Kidney (tissue), 14 donors: ENCODE measurements around the gene GNL1. TPM values are rescaled to one million over a fixed set of nuclear protein-coding genes. Genes with fewer than 3 reads are reported as not detected.

Source experiments
- DNase-seq, 5 donors: peaks; one replicate each; pipeline ENCODE4 v3.0.0-alpha.2; 2013 to 2020
- FAIRE-seq: peaks from 2 replicates; lab custom pipeline; 2012; peaks lifted over from hg19 to GRCh38; lab: Jason Lieb, UNC
- H3K27ac ChIP-seq, 2 donors: one replicate each; pipeline ENCODE4 v1.7.0; 2013; ENCODE audit warnings: low read depth in 2 of 2, low read length in 2 of 2, inconsistent platforms in 1 of 2
- H3K27me3 ChIP-seq: one replicate; pipeline ENCODE4 v1.7.1; 2013; ENCODE audit warnings: low read length, inconsistent platforms; ENCODE audit not compliant: control insufficient read depth, insufficient read depth
- H3K36me3 ChIP-seq, 3 donors: one replicate each; pipeline versions ENCODE4 v1.7.0 to v1.7.1; 2013; ENCODE audit warnings: low read length in 3 of 3, control low read depth in 1 of 3, inconsistent platforms in 1 of 3; ENCODE audit not compliant: insufficient read depth in 3 of 3, control insufficient read depth in 2 of 3
- H3K4me1 ChIP-seq, 3 donors: one replicate each; pipeline versions ENCODE4 v1.7.0 to v1.7.1; 2013; ENCODE audit warnings: low read length in 3 of 3, inconsistent platforms in 1 of 3, low read depth in 1 of 3; ENCODE audit not compliant: control insufficient read depth in 2 of 3, insufficient read depth in 2 of 3
- H3K4me3 ChIP-seq, 3 donors: one replicate each; pipeline versions ENCODE4 v1.7.0 to v1.8.1; 2013; ENCODE audit warnings: low read length in 3 of 3, control low read depth in 1 of 3, inconsistent platforms in 1 of 3
- H3K9ac ChIP-seq, 3 donors: one replicate each; pipeline versions ENCODE4 v1.7.0 to v1.7.1; 2013; ENCODE audit warnings: low read length in 3 of 3, control low read depth in 1 of 3, inconsistent platforms in 1 of 3
- H3K9me3 ChIP-seq, 3 donors: one replicate each; pipeline versions ENCODE4 v1.7.0 to v1.7.1; 2013; ENCODE audit warnings: low read length in 3 of 3, control low read depth in 1 of 3, inconsistent platforms in 1 of 3; ENCODE audit not compliant: control insufficient read depth in 2 of 3, insufficient read depth in 1 of 3
- CTCF ChIP-seq: IDR thresholded peaks from 3 replicates; pipeline ENCODE4 v1.5.1; 2012; ENCODE audit warnings: mild to moderate bottlenecking, moderate library complexity, borderline replicate concordance; ENCODE audit not compliant: insufficient read depth; ENCODE audit errors: extremely low read depth
- intact Hi-C: fragments of 100-400 bp; cut with DNase I; formaldehyde crosslinking; loops from one replicate; pipeline ENCODE4 v1.11.1; 2022
- polyA plus RNA-seq: library from polyadenylated mRNA; stranded (reverse); fragments of 350-450 nt; fragmentation: Illumina TruSeq; extraction: RNeasy Lipid Tissue Mini Kit (QIAGEN cat#74804); gene quantifications from one replicate; pipeline ENCODE4 v1.2.3, GENCODE V29; 2014; ENCODE audit warnings: low read depth, low replicate concordance; ENCODE audit not compliant: insufficient read depth
- total RNA-seq: library from RNA; stranded (reverse); fragmentation: NEBNext Ultra II Directional; extraction: Animal tissue kit (Norgen Biotek cat#: 25700); gene quantifications from one replicate; pipeline ENCODE4 v1.2.1, GENCODE V29; 2021
- donor health status: control.
- donor health status: control.
- donor health status: control.
- donor health status: control.
- donor health status: control.
- donor health status: DM: yes; HTN: yes; CAD: no.
- donor health status: Normal renal cell carcinoma (clear cell type).

GNL1 gene
- total and polyA plus RNA-seq, 2 donors from 2014 or later, result 64.9 to 70.4 TPM

DNA sequence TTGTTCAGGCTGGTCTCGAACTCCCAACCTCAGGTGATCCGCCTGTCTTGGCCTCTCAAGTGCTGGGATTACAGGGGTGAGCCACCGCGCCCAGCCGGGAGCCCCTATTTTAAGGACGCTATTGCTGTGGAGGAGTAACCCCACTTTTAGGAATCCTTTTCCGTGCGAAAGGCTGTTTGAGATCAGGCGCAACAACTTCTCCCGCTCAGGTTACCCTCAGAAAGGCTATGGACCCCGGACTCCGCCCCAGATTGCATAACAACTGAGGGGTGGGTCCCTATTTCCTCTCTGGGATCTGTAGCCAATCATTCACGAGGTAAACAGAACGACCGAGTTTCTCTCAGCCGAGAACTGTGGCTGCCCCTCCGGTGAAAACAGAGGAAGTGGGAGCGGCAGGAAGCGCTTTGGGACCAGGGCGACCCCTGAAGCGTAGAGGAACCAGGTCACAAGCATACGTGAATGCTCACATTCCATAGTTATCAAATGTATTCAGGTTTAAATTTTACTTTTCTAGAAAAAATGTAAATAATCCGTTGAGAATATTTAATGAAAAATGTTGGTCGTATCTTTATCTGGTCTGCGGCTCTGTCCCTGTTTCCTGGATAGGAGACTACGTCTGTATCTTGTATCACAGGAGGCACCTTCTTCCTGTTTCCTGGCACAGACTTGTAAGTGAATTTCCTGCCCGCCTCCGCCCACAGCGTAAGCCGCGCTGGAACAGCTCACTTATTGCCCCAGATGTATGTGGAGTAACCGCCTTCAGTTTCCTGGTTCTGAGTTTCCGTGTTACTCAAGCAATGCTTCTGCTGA, 40.1 kb downstream of the GNL1 start:
- no peaks in the 10 kb centered on the region for H3K36me3 ChIP-seq
- TF ChIP-seq CTCF, result no peak
- H3K4me1 ChIP-seq, result no peaks in the 10 kb centered on the region
- H3K27me3 ChIP-seq, result no peaks in the 10 kb centered on the region
- H3K27ac ChIP-seq, result peak overlapping the region; percentile 91
- no peaks in the 10 kb centered on the region for H3K9me3 ChIP-seq
- H3K4me3 ChIP-seq, result peak overlapping the region; percentile 64 to 80 (median 77)
- H3K9ac ChIP-seq, result peak overlapping the region; percentile 30 to 87 (median 64)
- DNase-seq (peak; percentile 89 to 97 (median 95)), FAIRE-seq (no peak)
- intact Hi-C loops, result no loop called here

DNA sequence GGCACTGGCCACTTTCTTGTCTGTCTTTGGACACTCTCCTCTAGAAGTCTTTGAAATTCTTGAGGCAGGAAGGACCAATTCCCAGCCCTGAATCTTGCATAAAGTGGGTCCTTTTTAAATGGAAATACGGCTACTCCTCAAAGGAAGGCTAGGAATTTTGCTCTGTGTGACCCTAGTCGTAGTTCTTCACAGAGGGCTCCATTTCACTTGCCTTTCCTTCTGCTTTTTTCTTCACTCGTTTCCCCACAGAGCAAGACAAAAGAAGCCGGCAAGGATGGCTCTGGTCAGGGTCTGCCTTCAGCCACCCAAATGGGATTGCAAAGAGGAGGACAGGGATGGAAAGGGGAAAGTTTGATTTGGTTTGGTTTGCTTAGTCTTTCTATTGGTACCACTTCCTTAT, 41.2 kb downstream of the GNL1 start:
- no peak for DNase-seq
- intact Hi-C loops, result no loop called here
- no peak for TF ChIP-seq CTCF
- H3K9ac ChIP-seq, result no peak overlapping the region
- H3K27me3 ChIP-seq, result no peaks in the 10 kb centered on the region
- FAIRE-seq, result no peak
- no peak overlapping the region for H3K4me3 ChIP-seq
- peak overlapping the region in 1 of 2 donors; percentile 69 for H3K27ac ChIP-seq
- no peaks in the 10 kb centered on the region for H3K36me3 ChIP-seq
- H3K9me3 ChIP-seq, result no peaks in the 10 kb centered on the region
- no peaks in the 10 kb centered on the region for H3K4me1 ChIP-seq

DNA sequence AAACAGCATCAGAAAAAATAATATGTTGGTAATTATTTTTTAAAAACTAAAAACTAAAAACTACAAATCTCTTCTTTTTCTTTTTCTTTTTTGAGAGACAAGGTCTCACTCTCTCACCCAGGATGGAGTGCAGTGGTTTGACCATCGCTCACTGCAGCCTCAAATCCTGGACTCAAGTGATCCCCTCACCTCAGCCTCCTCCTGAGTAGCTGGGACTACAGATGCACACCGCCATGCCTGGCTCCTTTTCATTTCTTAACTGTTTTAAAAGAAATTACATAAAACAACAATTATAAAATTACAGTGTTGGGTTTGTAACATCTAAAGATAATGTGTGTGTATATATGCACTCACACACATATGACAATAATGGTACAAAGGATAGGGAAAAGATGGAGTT, 42.8 kb downstream of the GNL1 start:
- no peak for TF ChIP-seq CTCF
- H3K4me3 ChIP-seq, result no peak overlapping the region
- no peak for DNase-seq
- H3K9me3 ChIP-seq, result no peaks in the 10 kb centered on the region
- no peak overlapping the region for H3K9ac ChIP-seq
- H3K27me3 ChIP-seq, result no peaks in the 10 kb centered on the region
- intact Hi-C loops, result no loop called here
- no peak overlapping the region for H3K27ac ChIP-seq
- H3K36me3 ChIP-seq, result no peaks in the 10 kb centered on the region
- H3K4me1 ChIP-seq, result no peaks in the 10 kb centered on the region
- FAIRE-seq, result no peak
